ENCODE measurements around the gene ANKRD29.

ANKRD29 gene

GRCh38 chr18:23662309-23663263 lies at the start of gene ANKRD29:
Gene ANKRD29, minus strand, starts transcription at chr18:23662911. Its CDS starts 181 bp downstream, at chr18:23662730.
- DNase-seq (ENCODE audit: low spot score), result peak; percentile 85

GRCh38 chr18:23712445-23712844 lies 49.7 kb upstream of the ANKRD29 start:
- DNase-seq (ENCODE audit: low spot score), result no peak

DNA sequence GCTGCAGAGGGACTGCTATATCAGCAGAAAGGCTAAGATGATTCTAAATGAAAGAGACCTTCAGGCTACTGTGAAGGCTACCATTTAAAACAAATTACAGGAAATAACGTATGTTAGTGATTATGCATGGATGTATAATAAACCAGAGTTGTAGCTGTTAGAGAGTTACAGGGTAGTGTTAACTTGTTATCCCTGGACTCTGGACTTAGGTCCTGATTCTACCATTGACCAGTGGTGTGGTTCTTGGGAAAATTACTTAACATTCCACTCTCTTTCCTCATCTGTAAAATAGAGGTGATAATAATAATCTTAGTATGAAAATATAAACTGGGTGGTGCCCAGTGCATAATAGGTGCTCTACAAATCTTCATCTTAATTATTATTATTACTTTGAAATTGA lies 48.7 kb upstream of the ANKRD29 start:
- no peak for DNase-seq (ENCODE audit: low spot score)

- no peak for DNase-seq (ENCODE audit: low spot score)
Observed at GRCh38 chr18:23710946-23711345, 48.2 kb upstream of the ANKRD29 start.

- no peak for DNase-seq (ENCODE audit: low spot score)
Observed at GRCh38 chr18:23710068-23710527, 47.4 kb upstream of the ANKRD29 start.

- no peak for DNase-seq (ENCODE audit: low spot score)
Observed at GRCh38 chr18:23706971-23707640, 44.4 kb upstream of the ANKRD29 start.

GRCh38 chr18:23704806-23705205 lies 42.1 kb upstream of the ANKRD29 start:
- no peak for DNase-seq (ENCODE audit: low spot score)

DNA sequence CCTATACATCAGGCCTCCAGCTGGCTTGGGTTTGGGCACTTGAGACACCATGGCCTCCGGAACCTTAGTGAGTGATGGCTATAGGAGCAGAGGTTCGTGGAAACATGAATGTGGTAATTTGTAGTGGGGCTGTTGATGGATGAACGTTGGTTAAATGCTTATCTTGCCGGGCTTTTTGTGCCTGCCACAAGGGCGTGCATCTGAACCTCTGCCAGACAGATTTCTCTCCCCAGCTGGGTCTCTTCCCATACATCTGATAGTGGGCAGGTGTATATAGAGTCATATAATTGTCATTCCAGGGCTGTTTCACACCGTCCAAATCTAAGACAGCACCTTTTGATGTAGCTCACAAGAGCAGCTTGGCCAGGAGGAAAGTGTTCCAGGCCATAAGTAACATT lies 41.3 kb upstream of the ANKRD29 start:
- DNase-seq (ENCODE audit: low spot score), result no peak

GRCh38 chr18:23703057-23703986 lies 40.6 kb upstream of the ANKRD29 start:
- DNase-seq (ENCODE audit: low spot score), result peak; percentile 73

GRCh38 chr18:23702606-23703005 lies 39.9 kb upstream of the ANKRD29 start:
- DNase-seq (ENCODE audit: low spot score), result no peak

GRCh38 chr18:23701544-23702064 lies 38.9 kb upstream of the ANKRD29 start:
- DNase-seq (ENCODE audit: low spot score), result no peak

GRCh38 chr18:23701017-23701416 lies 38.3 kb upstream of the ANKRD29 start:
- DNase-seq (ENCODE audit: low spot score), result no peak

DNA sequence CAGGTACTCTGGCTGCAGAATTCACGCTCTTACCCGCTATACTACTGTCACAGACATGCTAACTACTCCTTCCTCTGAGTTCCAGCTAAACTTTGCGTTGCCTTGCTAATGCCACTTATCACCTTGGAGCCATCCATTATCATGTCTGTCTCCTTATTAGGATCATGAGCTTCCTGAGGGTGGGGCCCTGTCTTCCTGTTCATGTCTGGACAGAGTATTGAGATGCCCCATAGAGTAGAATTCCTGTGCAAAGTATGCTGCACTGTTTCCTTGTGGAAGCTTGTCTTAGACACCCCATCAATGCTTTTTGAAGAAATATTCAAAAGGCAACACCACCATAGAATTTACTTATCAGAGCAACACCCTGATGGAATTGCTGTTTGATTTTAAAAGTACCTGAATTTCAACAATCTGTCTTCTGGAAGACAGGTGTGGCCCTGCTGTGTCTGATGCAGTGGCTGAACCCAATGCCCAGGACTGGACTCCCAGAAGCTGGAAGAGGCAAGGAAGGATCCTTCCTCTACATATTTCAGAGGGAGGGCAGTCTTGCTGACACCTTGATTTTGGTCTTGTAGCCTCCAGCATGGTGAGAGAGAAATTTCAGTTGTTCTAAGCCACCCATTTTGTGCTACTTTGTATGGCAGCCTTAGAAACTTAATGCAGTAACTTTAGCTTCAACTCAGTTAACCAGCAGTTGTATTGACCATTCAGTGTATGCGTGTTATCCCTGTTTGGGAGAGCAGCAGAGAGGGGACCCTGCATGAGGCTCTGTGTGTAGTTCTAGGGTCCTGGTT lies 32.1 kb upstream of the ANKRD29 start:
- no peak for DNase-seq (ENCODE audit: low spot score)

- no peak for DNase-seq (ENCODE audit: low spot score)
Observed at GRCh38 chr18:23693846-23694245, 31.1 kb upstream of the ANKRD29 start.

DNA sequence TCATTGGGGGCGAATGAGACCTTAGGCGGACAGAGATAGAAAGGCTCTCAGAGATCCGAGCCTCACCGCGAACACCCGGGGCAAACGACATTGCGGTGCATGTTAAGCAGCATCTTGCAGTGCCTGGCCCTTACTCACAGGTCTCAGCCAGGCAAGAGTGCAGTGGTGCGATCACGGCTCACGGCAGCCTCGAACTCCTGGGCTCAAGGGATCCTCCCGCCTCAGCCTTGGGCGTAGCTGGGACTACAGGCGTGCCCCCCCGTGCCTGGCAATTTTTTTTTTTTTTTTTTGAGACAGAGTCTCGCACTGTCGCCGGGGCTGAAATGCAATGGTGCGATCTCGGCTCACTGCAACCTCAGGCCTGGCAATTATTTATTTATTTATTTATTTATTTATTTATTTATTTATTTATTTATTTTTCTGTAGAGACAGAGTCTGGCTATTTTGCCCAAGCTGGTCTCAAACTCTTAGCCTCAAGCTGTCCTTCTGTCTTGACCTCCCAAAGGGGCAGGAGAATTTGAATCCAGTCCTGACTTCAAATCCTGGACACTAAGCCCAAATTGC lies 27.9 kb upstream of the ANKRD29 start:
- DNase-seq (ENCODE audit: low spot score), result no peak

DNA sequence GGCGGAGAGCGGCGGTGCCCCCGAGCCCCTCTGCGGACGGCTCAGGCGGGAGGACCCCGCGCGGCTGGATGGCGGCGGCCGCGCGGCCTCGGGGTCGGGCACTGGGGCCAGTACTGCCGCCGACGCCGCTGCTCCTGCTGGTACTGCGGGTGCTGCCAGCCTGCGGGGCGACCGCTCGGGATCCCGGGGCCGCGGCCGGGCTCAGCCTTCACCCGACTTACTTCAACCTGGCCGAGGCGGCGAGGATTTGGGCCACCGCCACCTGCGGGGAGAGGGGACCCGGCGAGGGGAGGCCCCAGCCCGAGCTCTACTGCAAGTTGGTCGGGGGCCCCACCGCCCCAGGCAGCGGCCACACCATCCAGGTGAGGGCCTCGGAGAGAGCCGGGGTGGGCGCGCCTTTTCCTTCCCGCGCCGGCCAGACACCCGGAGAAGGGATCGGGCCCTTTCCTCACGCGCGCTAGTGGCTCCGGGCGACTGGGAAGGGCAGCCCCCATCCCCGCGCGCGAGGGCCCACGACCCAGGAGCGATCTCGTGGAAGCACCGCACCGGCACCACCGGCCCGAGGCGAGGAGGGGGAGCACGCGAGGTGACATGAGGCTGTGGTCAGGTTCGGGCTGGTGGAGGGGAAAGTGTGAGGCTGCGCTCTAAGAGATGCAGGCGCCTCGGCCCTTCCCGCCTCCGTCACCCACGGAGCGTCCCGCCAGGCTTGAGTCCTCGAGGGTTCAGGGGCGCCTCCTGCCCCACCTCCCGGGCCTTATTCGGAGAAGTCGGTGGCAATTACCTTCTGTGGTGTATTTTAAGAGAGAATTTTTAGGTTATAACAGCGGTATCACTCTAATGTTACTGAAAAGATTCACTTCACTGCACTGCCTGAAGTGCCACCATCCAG lies 27.1 kb upstream of the ANKRD29 start:
- no peak for DNase-seq (ENCODE audit: low spot score)

DNA sequence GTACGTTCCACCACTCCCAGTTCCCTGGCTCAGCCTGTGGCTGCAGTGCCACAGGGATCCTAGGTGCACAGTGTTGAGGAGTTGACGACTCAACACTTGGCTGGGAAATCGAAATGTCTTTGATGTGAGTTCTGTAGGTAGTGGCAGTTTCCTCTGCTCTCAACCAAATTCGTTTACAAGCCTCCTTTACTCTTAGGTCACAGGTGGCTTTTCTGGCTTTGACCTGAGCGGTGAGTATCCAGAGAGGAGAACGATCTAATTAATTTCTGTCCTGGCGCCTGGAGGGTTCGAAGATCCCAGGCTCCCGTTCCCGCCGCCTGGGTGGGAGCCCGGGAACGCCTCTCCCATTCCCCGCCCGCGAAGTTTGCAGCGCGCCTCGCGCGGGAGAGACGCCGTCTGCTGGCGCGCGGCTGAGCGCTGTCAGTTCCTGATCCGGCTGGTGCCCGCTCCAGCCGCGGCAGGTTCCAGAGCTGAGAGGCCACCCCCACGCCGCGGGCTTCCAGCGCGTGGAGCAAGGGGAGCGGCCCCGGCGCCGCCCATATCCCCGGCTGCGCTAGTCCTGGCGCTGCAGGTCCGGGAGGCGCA lies 26.4 kb upstream of the ANKRD29 start, which contains the start of gene LAMA3:
LAMA3 (plus strand) TSS at position 423 of the 585 bp plus-strand sequence. CDS start 231 bp downstream, outside the sequence.
- DNase-seq (ENCODE audit: low spot score), result peak; percentile 78

- no peak for DNase-seq (ENCODE audit: low spot score)
Observed at GRCh38 chr18:23688528-23688927, 25.8 kb upstream of the ANKRD29 start.
